ENCODE data around the gene MAP4K3.
A peak's percentile ranks its signal among the peaks of the same experiment; 100 is the strongest.

MAP4K3 gene

DNA sequence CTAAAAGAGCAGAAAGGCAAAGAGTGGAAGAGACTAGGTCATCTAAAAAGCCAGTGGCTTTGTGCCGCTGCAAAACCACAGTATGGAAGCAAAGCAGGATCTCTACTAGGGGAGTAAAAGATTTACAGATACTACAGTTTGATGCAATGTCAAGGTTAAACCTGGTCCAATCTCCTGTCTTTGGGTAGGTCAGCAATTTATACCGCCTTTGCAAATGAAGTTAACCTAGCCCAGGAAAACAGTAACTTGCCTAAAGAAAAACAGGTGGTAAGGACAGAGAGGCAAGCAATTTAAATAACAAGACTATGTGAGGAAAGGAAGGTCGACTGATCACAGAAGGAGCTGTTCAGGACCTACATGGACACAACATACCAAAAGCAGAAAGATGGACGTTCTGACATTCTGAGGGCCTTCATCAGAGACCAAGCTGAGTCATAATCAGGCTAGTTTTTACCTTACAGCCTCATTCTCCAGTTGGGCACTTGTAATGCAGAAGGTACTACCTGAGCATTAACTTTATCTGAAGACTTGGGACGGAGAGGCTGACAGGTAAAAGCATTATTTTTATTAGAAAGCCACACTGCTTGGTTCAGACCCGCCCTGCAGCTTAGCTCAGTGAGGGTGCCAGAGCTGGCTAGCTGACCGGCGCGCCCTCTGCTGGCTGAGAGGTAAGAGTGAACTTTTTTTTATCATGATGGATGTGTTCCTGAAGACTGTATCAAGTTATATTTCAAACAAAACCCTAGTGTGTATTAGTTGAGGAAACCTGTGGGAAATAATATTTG is 209.3 kb downstream of the MAP4K3 start:
- TF ChIP-seq, protein P1, sequence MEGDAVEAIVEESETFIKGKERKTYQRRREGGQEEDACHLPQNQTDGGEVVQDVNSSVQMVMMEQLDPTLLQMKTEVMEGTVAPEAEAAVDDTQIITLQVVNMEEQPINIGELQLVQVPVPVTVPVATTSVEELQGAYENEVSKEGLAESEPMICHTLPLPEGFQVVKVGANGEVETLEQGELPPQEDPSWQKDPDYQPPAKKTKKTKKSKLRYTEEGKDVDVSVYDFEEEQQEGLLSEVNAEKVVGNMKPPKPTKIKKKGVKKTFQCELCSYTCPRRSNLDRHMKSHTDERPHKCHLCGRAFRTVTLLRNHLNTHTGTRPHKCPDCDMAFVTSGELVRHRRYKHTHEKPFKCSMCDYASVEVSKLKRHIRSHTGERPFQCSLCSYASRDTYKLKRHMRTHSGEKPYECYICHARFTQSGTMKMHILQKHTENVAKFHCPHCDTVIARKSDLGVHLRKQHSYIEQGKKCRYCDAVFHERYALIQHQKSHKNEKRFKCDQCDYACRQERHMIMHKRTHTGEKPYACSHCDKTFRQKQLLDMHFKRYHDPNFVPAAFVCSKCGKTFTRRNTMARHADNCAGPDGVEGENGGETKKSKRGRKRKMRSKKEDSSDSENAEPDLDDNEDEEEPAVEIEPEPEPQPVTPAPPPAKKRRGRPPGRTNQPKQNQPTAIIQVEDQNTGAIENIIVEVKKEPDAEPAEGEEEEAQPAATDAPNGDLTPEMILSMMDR (IDR thresholded peaks at IDR 0.05; ENCODE audit: low read depth, low read length), result peak; percentile 68
- no peak overlapping the region for H3K4me3 ChIP-seq (ENCODE audit: low read depth, low read length)

DNA sequence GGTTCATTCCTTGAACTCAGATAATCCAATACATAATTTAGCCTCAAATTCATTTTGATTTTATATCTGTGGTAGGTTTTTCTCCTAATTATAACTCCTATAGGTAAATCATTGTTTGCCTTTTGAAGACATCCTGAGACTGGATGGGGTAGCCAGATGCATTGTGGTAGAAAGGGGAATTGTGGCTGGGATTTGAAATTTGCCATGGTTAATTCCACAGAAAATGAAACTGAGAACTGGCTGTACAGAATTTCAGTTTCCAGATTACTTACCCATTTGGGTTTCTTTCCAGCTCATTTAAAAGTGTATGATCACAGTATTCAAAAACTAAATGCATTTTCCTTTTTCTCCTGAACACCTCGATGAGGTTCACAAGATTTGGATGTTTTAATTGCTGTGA is 211.5 kb downstream of the MAP4K3 start:
- TF ChIP-seq, protein P1 (IDR thresholded peaks at IDR 0.05; ENCODE audit: low read depth, low read length), result no peak
- H3K4me3 ChIP-seq (ENCODE audit: low read depth, low read length), result no peak overlapping the region

DNA sequence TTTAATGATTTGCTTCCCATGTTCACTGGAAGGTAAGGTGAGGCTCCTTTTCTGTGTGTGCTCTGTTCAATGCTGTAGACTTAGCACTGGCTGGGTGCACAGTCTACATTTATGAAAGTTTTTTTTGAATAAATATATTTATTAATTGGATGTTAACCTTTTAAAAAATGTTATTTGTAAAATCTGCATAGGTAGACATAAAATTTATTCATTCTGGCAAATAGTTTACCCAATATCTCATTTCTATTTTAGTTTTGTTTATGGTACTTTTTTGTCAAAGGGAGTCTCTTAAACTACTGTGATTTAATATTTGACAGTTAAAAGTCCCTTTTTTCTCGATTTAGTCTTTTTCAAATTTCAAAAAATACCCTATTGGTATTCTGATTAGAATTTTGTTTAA is 213.2 kb downstream of the MAP4K3 start:
- no peak overlapping the region for H3K4me3 ChIP-seq (ENCODE audit: low read depth, low read length)
- TF ChIP-seq, protein P1 (IDR thresholded peaks at IDR 0.05; ENCODE audit: low read depth, low read length), result no peak

DNA sequence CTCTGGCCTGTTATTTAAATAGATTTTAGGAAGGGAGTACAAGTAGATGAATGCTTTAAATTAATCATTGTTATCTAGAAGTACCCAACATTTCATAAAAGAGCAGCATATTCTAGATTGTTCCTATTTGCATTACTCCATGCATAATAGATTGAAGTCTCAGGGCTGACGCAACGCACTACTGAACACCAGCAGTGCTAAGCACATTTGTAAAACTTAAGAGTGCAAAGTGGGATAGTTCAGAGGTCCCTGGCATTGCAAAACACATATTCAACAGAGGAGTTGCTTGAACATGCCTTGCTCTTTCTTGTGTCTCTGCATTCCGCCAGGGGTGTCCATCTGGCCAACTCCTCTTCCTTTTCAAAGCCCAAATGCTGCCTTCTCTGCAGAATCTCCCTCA is 215.6 kb downstream of the MAP4K3 start:
- H3K4me3 ChIP-seq (ENCODE audit: low read depth, low read length), result no peak overlapping the region
- TF ChIP-seq, protein P1 (IDR thresholded peaks at IDR 0.05; ENCODE audit: low read depth, low read length), result no peak

DNA sequence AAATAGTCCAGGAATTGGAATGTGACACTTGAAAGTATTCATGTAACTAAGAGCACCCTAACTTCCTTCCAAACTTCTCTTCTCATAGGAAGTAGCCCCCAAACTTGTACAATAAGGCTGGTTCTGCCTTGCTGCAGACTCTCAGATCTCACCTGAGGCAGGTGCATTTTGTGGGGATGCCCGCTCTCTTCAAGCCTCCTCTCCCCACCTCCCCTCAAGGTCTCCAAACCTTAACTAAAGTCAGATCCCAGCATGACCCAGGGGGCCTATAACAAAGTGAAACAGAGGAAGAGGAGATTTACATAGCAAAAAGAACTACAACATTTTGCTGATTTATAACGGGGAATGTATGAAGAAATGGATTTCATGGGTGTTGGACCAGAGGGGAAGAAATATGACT is 216.9 kb downstream of the MAP4K3 start:
- TF ChIP-seq, protein P1 (IDR thresholded peaks at IDR 0.05; ENCODE audit: low read depth, low read length), result no peak
- H3K4me3 ChIP-seq (ENCODE audit: low read depth, low read length), result no peak overlapping the region

DNA sequence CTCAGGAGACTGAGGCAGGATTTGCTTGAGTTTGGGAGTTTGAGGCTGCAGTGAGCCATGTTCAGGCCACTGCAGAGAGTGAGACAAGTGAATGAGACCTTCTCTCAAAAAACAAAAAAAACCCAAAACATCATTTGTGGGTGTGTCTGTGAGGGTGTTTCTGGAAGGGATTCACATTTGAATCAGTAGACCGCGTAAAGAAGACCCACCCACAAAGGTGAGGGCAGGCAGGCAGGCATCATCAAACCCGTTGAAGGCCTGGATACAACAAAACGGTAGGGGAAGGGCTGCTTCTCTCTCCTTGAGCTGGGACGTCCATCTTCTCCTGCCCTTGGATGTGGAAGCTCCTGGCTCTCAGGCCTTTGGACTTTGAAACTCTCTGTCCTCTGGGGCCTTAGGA is 218.7 kb downstream of the MAP4K3 start:
- H3K4me3 ChIP-seq (ENCODE audit: low read depth, low read length), result no peak overlapping the region
- TF ChIP-seq, protein P1 (IDR thresholded peaks at IDR 0.05; ENCODE audit: low read depth, low read length), result no peak

DNA sequence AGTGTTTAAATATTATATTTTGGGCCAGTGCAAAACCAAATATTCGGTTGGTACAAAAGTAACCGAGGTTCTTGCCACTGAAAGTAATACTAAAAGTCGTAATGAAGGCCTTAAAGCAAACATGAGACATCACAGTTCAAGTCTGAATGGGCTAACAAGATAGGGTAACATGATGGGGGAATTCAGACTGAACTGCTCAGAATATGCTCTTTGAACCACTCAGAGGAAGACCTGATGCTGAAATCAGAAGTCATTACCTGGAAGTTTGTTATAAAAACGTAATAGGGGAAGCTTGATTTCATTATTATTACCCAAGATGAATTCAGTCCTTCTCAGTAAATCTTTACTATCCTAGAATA is 219.9 kb downstream of the MAP4K3 start:
- TF ChIP-seq, protein P1 (IDR thresholded peaks at IDR 0.05; ENCODE audit: low read depth, low read length), result no peak
- H3K4me3 ChIP-seq (ENCODE audit: low read depth, low read length), result no peak overlapping the region
